GM12878 (cell line): Measurements from ENCODE around the gene TTC5. TPM values are rescaled to one million over a fixed set of nuclear protein-coding genes. Genes with fewer than 3 reads are reported as not detected.

Experiments used
- ATAC-seq: fragments of 200-7000 bp; cut with Tn5 transposase; 3 replicates; pipeline ENCODE4 v1.9.1; 2020; ENCODE audit warnings: mild to moderate bottlenecking, moderate library complexity
- BruUV-seq: library from RNA; stranded (reverse); fragments of 400-500 nt; replicated peaks from 2 replicates; lab custom pipeline; 2021; lab: Mats Ljungman, UMichigan
- CTCF ChIA-PET: fragments of 300-600 bp; sonication (Branson Sonifier 250); formaldehyde crosslinking; extraction: SDS; loops from one replicate; lab custom pipeline; 2021; ENCODE audit warnings: inconsistent platforms; lab: Yijun Ruan, JAX
- POLR2A ChIA-PET: fragments of 350-600 bp; formaldehyde crosslinking; extraction: SDS; loops from one replicate; lab custom pipeline; 2021; ENCODE audit warnings: inconsistent platforms; lab: Charles Lee
- RAD21 ChIA-PET: fragments of 300-600 bp; sonication (Branson Sonifier 250); formaldehyde crosslinking; loops from one replicate; lab custom pipeline; 2023; ENCODE audit warnings: antibody characterized with exemption; ENCODE audit not compliant: unreplicated experiment; lab: Charles Lee
- SMC1A ChIA-PET: fragments of 300-600 bp; sonication (Branson Sonifier 250); formaldehyde crosslinking; loops from one replicate; lab custom pipeline; 2023; ENCODE audit not compliant: unreplicated experiment, uncharacterized antibody; lab: Charles Lee
- DNase-seq: peaks from one replicate; pipeline ENCODE4 v3.0.0-alpha.2; 2011; ENCODE audit warnings: low read depth, low spot score
- FAIRE-seq: peaks from 3 replicates; lab custom pipeline; 2011; peaks lifted over from hg19 to GRCh38; lab: Jason Lieb, UNC
- H2AFZ ChIP-seq: 2 replicates; pipeline ENCODE4 v1.6.0; 2011; ENCODE audit warnings: low read depth, low read length, control low read depth; ENCODE audit not compliant: control insufficient read depth
- H3K27ac ChIP-seq: 2 replicates; pipeline ENCODE4 v1.5.1; 2011; ENCODE audit warnings: control low read depth; ENCODE audit not compliant: control insufficient read depth, insufficient read depth
- H3K27me3 ChIP-seq, 2 experiments: replicated peaks in 1 of 2; 2 replicates each; pipeline versions ENCODE4 v1.6.0 to v1.6.1; 2011; ENCODE audit warnings: low read length in 1 of 2; ENCODE audit not compliant: control insufficient read depth in 2 of 2, insufficient read depth in 2 of 2
- H3K36me3 ChIP-seq, 2 experiments: 2 replicates each; pipeline ENCODE4 v1.5.1; 2011; ENCODE audit warnings: low read length in 1 of 2; ENCODE audit not compliant: control insufficient read depth in 2 of 2, insufficient read depth in 2 of 2
- H3K4me1 ChIP-seq: 2 replicates; pipeline ENCODE4 v1.6.1; 2011; ENCODE audit warnings: mild to moderate bottlenecking, low read length, moderate library complexity, mixed read lengths; ENCODE audit not compliant: control insufficient read depth, insufficient read depth
- H3K4me2 ChIP-seq: 2 replicates; pipeline ENCODE4 v1.6.0; 2011; ENCODE audit warnings: control low read depth; ENCODE audit not compliant: control insufficient read depth, insufficient read depth
- H3K4me3 ChIP-seq: fragments of 200-600 bp; sonication (generic); 2 replicates; pipeline ENCODE4 v1.5.1; 2016
- H3K79me2 ChIP-seq: 2 replicates; pipeline ENCODE4 v1.6.0; 2011; ENCODE audit warnings: low read length; ENCODE audit not compliant: control insufficient read depth, insufficient read depth
- H3K9ac ChIP-seq: 2 replicates; pipeline ENCODE4 v1.8.0; 2011; ENCODE audit warnings: low read length, control low read depth, mixed read lengths; ENCODE audit not compliant: control insufficient read depth, insufficient read depth
- H3K9me3 ChIP-seq: replicated peaks from 3 replicates; pipeline ENCODE4 v1.5.1; 2011; ENCODE audit warnings: mild to moderate bottlenecking, low read length; ENCODE audit not compliant: control insufficient read depth, insufficient read depth
- H4K20me1 ChIP-seq: 2 replicates; pipeline ENCODE4 v1.6.0; 2011; ENCODE audit not compliant: control insufficient read depth, insufficient read depth
- BMI1 ChIP-seq: fragments of 450-650 bp; IDR thresholded peaks from 2 replicates; pipeline ENCODE4 v1.6.1; 2016; ENCODE audit warnings: mild to moderate bottlenecking, moderate library complexity, borderline replicate concordance
- CBX5 ChIP-seq: sonication (generic); IDR thresholded peaks from 2 replicates; pipeline ENCODE4 v1.6.1; 2016; ENCODE audit warnings: low read depth, moderate library complexity, mild to moderate bottlenecking, inconsistent platforms
- EGR1 ChIP-seq, 2 experiments: IDR thresholded peaks; 1 replicate in 1 of 2; 2 replicates in 1 of 2; pipeline ENCODE4 v1.6.1; 2011 to 2012; ENCODE audit warnings: low read depth in 2 of 2, low read length in 2 of 2, borderline replicate concordance in 1 of 2, mild to moderate bottlenecking in 1 of 2, moderate library complexity in 1 of 2
- HDGF ChIP-seq: fragments of 450-650 bp; IDR thresholded peaks from 2 replicates; pipeline ENCODE4 v1.6.1; 2016; ENCODE audit warnings: antibody characterized with exemption
- IKZF1 ChIP-seq: fragments of 450-650 bp; conservative IDR thresholded peaks from 2 replicates; pipeline ENCODE4 v1.6.1; 2017; ENCODE audit warnings: antibody characterized with exemption, mild to moderate bottlenecking
- KDM1A ChIP-seq: fragments of 200-600 bp; sonication (generic); IDR thresholded peaks from 2 replicates; pipeline ENCODE4 v1.6.1; 2016; ENCODE audit warnings: borderline replicate concordance
- MAX ChIP-seq: IDR thresholded peaks from 2 replicates; pipeline ENCODE4 v1.6.1; 2012; ENCODE audit warnings: low read depth, low read length, improper control_type of control experiment
- MLLT1 ChIP-seq: fragments of 450-650 bp; IDR thresholded peaks from 2 replicates; pipeline ENCODE4 v1.6.1; 2016; ENCODE audit warnings: mild to moderate bottlenecking
- MTA3 ChIP-seq: IDR thresholded peaks from 2 replicates; pipeline ENCODE4 v1.6.1; 2012; ENCODE audit warnings: low read length, inconsistent platforms, borderline replicate concordance
- NKRF ChIP-seq: fragments of 450-650 bp; conservative IDR thresholded peaks from 2 replicates; pipeline ENCODE4 v1.6.1; 2017; ENCODE audit warnings: mild to moderate bottlenecking, moderate library complexity
- RCOR1 ChIP-seq: conservative IDR thresholded peaks from 2 replicates; pipeline ENCODE4 v1.6.1; 2012; ENCODE audit warnings: low read depth, low read length, improper control_type of control experiment
- SUZ12 ChIP-seq: fragments of 200-600 bp; sonication (generic); IDR thresholded peaks from one replicate; pipeline ENCODE4 v1.6.1; 2018; ENCODE audit warnings: antibody characterized with exemption, mild to moderate bottlenecking; ENCODE audit not compliant: unreplicated experiment
- YY1 ChIP-seq: IDR thresholded peaks from 2 replicates; pipeline ENCODE4 v1.6.1; 2011; ENCODE audit warnings: low read depth, mild to moderate bottlenecking, low read length
- ZBTB11 ChIP-seq: fragments of 450-650 bp; formaldehyde crosslinking; IDR thresholded peaks from 2 replicates; pipeline ENCODE4 v1.5.0; 2022; ENCODE audit warnings: mild to moderate bottlenecking, missing genetic modification characterization
- WGBS: methylation state at CpG from one replicate; pipeline ENCODE4 v1.1.6; 2016; ENCODE audit warnings: low lambda C conversion rate; ENCODE audit not compliant: insufficient replicate concordance, insufficient coverage; ENCODE audit errors: missing lambda C conversion rate; 5-methylcytosine and 5-hydroxymethylcytosine counted together
- in situ Hi-C: fragments of 300-500 bp; cut with MboI; formaldehyde crosslinking; loops from 9 replicates; pipeline ENCODE4 v1.14.3; 2018; ENCODE audit warnings: mixed read lengths
- intact Hi-C: fragments of 100-400 bp; cut with micrococcal nuclease; formaldehyde crosslinking; loops from one replicate; pipeline ENCODE4 v1.14.2; 2022; ENCODE audit not compliant: unreplicated experiment
- polyA plus RNA-seq, 11 experiments: library from polyadenylated mRNA; depleted of rRNA in 4 of 11; unstranded in 6 of 11; stranded (reverse) in 5 of 11; fragments of >200 nt; fragmentation: Nextera tagmentation in 4 of 11; fragmentation: Illumina TruSeq in 1 of 11; extraction: Ambion mirVana in 4 of 11; extraction: Trizol in 1 of 11; gene quantifications; 1 replicate in 1 of 11; 2 replicates in 10 of 11; pipeline versions ENCODE4 v1.2.1 to v1.2.3, GENCODE V29; 2011 to 2016; ENCODE audit warnings: inconsistent platforms in 2 of 11, missing spikeins in 2 of 11, low read depth in 1 of 11
- total RNA-seq, 4 experiments: library from RNA; depleted of rRNA in 3 of 4; stranded (reverse); fragments of >200 nt in 3 of 4; fragmentation: Illumina TruSeq in 1 of 4; extraction: Trizol in 1 of 4; gene quantifications; 2 replicates each; pipeline versions ENCODE4 v1.2.1 to v1.2.3, GENCODE V29; 2013 to 2021

TTC5 gene
- total and polyA plus RNA-seq, 10 of the 15 experiments (the other 5 are each of a cell fraction or from before 2014, with no cell fraction given), result 6.9 to 21.6 (median 13.5) TPM

- intact Hi-C loops, result loop anchor here (2.0 kb wide), 1 partner anchor 128 kb away; the partner anchor contains the start of gene PIP4P1
- peak; percentile 97 for FAIRE-seq
- peaks cover 45% of the 10 kb centered on the region for H3K79me2 ChIP-seq
- TF ChIP-seq BMI1 (no peak), RCOR1 (no peak), MLLT1 (peak; percentile 62; the same call in 1 of the 2 replicates), YY1 (no peak), IKZF1 (peak; percentile 80), ZBTB11 (no peak), HDGF (0 out of 2 replicates have a peak, but pooled peaks have one; percentile 43), KDM1A (no peak), MTA3 (0 out of 2 replicates have a peak, but pooled peaks have one; percentile 50), SUZ12 (no peak), EGR1 (IDR thresholded peaks at IDR 0.05; ENCODE audit: borderline replicate concordance in 1 of 2, low read depth in 2 of 2, low read length in 2 of 2) (no peak), MAX (0 out of 2 replicates have a peak, but pooled peaks have one; percentile 6), CBX5 (no peak), NKRF (peak; percentile 71)
Measured at GRCh38 chr14:20332788-20333493, 27.2 kb upstream of the TTC5 start, which contains the start of gene CCNB1IP1. CCNB1IP1 (minus strand) TSS chr14:20333279; CDS start chr14:20316523, 16,756 bp downstream.

More at GRCh38 chr14:20332788-20333493, 27.2 kb upstream of the TTC5 start, which contains the start of gene CCNB1IP1:
- ChIA-PET RAD21 (interaction anchor here (0.6 to 7.9 kb wide), 9 partner anchors 9 to 349 kb away, joined by 3 to 78 read pairs (median 6); partner anchors contain the start of genes PARP2, PIP4P1 and TEP1), SMC1A (interaction anchor here (0.6 to 3.3 kb wide), 14 partner anchors 10 to 341 kb away, joined by 3 to 58 read pairs (median 3); partner anchors contain the start of genes APEX1, PARP2, PIP4P1 and TEP1), CTCF (interaction anchor here (0.9 to 11.3 kb wide), 11 partner anchors 9 to 352 kb away, joined by 3 to 216 read pairs (median 4); partner anchors contain the start of genes PARP2, RNASE4, TEP1 and TTC5), POLR2A (interaction anchor here (0.7 to 7.4 kb wide), 12 partner anchors 9 to 332 kb away, joined by 3 to 96 read pairs (median 3); partner anchors contain the start of genes APEX1, OSGEP, PARP2 and PIP4P1)
- TSS peak; percentile 89 for BruUV-seq
- Histone ChIP-seq H3K9ac (peak within 1 kb of the TSS; percentile 88), H3K27me3 (no peaks in the 10 kb centered on the region), H3K4me3 (peak within 1 kb of the TSS; percentile 82), H3K27ac (peak within 1 kb of the TSS; percentile 85), H2AFZ (peak within 1 kb of the TSS; percentile 81), H3K4me1 (peaks cover 6% of the 10 kb centered on the region; the same call in 1 of the 2 replicates), H3K36me3 (peaks cover 0 to 4% of the 10 kb centered on the region in 2 experiments; a peak in 1 of 4 replicates), H4K20me1 (no peaks in the 10 kb centered on the region), H3K9me3 (no peaks in the 10 kb centered on the region), H3K4me2 (peak within 1 kb of the TSS; percentile 89)
- DNase-seq (peak; percentile 87), ATAC-seq (peak; percentile 95)
- 2% methylated on average over 19 of the region's 19 CpGs for WGBS
- in situ Hi-C loops, result loop anchor here (5.0 kb wide), 1 partner anchor 349 kb away; the partner anchor contains the start of gene RNASE4
